Measurements from ENCODE around the gene SPNS2. TPM values are rescaled to one million over a fixed set of nuclear protein-coding genes. Genes with fewer than 3 reads are reported as not detected.

SPNS2 gene
- total and polyA plus RNA-seq, 2 experiments from 2014 or later: 1.7 to 2.3 TPM

GRCh38 chr17:4498461-4499397, at the start of gene SPNS2 (continued):
- TF ChIP-seq REST (IDR thresholded peaks at IDR 0.05; ENCODE audit: unreplicated experiment): no peak

GRCh38 chr17:4449736-4450135, 48.9 kb upstream of the SPNS2 start:
- H3K27ac Mint-ChIP-seq: no peak overlapping the region
- Histone ChIP-seq H3K4me1 (ENCODE audit: insufficient read depth) (no peaks in the 10 kb centered on the region), H3K27ac (ENCODE audit: low read depth) (no peak overlapping the region), H3K79me2 (replicated peaks; ENCODE audit: insufficient read depth) (no peaks in the 10 kb centered on the region), H3K36me3 (ENCODE audit: insufficient read depth) (no peaks in the 10 kb centered on the region), H2AFZ (no peak overlapping the region), H3K9me2 (ENCODE audit: insufficient read depth) (no peaks in the 10 kb centered on the region), H4K20me1 (replicated peaks; ENCODE audit: insufficient read depth) (no peaks in the 10 kb centered on the region), H3K27me3 (ENCODE audit: insufficient read depth) (no peaks in the 10 kb centered on the region), H3K4me3 (no peak overlapping the region), H3F3A (replicated peaks; ENCODE audit: low read depth) (no peaks in the 10 kb centered on the region), H3K4me2 (no peak overlapping the region)
- ATAC-seq: no peak
- no peak for DNase-seq (ENCODE audit: low spot score)
- H3K4me1 Mint-ChIP-seq: no peaks in the 10 kb centered on the region; the same call in 2 of the 3 replicates
- H3K4me3 Mint-ChIP-seq: no peak overlapping the region
- no peaks in the 10 kb centered on the region; the same call in 1 of the 3 replicates for H3K9me3 Mint-ChIP-seq
- no peak for TF ChIP-seq ZNF462 (CRISPR knock-in tag; IDR thresholded peaks at IDR 0.05)
- no peak for TF ChIP-seq EZH2 (IDR thresholded peaks at IDR 0.05; ENCODE audit: low read depth, unreplicated experiment)
- TF ChIP-seq STAT1 (IDR thresholded peaks at IDR 0.05; ENCODE audit: unreplicated experiment): no peak
- no peak for TF ChIP-seq REST (IDR thresholded peaks at IDR 0.05; ENCODE audit: unreplicated experiment)
- no peak for TF ChIP-seq CREB1 (CRISPR knock-in tag; IDR thresholded peaks at IDR 0.05; ENCODE audit: low read depth)
- no peak for TF ChIP-seq JUNB (IDR thresholded peaks at IDR 0.05; ENCODE audit: unreplicated experiment)
- no peak for TF ChIP-seq ETS1 (IDR thresholded peaks at IDR 0.05)
- peaks cover 16% of the 10 kb centered on the region for H3K27me3 Mint-ChIP-seq (ENCODE audit: insufficient read depth, low read depth, poor library complexity)
- no peaks in the 10 kb centered on the region for H3K36me3 Mint-ChIP-seq (ENCODE audit: low read depth)

Measured in GM23338 (cell line).